WTC11 (cell line): Measurements from ENCODE around the gene SLC25A44. TPM values are rescaled to one million over a fixed set of nuclear protein-coding genes. Genes with fewer than 3 reads are reported as not detected.

Experiments used
- ATAC-seq: fragments of 200-7000 bp; cut with Tn5 transposase; 2 replicates; pipeline ENCODE4 v1.10.0; 2021; ENCODE audit warnings: mild to moderate bottlenecking, moderate library complexity
- CTCF ChIA-PET: fragments of 300-600 bp; sonication (Branson Sonifier 250); formaldehyde crosslinking; loops from one replicate; lab custom pipeline; 2021; ENCODE audit warnings: antibody characterized with exemption; lab: Charles Lee
- POLR2A ChIA-PET: fragments of 350-600 bp; sonication (Branson Sonifier 250); formaldehyde crosslinking; loops from one replicate; lab custom pipeline; 2021; ENCODE audit warnings: antibody characterized with exemption; lab: Charles Lee
- DNase-seq: peaks from one replicate; pipeline ENCODE4 v3.0.0; 2021; ENCODE audit warnings: low spot score
- H3K27ac Mint-ChIP-seq: 2 replicates; pipeline ENCODE4 v1.8.0; 2021; ENCODE audit warnings: mixed read lengths
- H3K27me3 Mint-ChIP-seq: 2 replicates; pipeline ENCODE4 v1.8.0; 2021; ENCODE audit warnings: low read depth, mild to moderate bottlenecking, moderate library complexity, mixed read lengths
- H3K36me3 Mint-ChIP-seq: 2 replicates; pipeline ENCODE4 v1.8.0; 2021; ENCODE audit warnings: mixed read lengths
- H3K4me1 Mint-ChIP-seq: 2 replicates; pipeline ENCODE4 v1.8.0; 2022; ENCODE audit warnings: mixed read lengths
- H3K4me3 Mint-ChIP-seq: 2 replicates; pipeline ENCODE4 v1.8.0; 2021; ENCODE audit warnings: mild to moderate bottlenecking, moderate library complexity, mixed read lengths
- H3K9me3 Mint-ChIP-seq: 2 replicates; pipeline ENCODE4 v1.8.0; 2021; ENCODE audit warnings: mixed read lengths
- CBFB ChIP-seq: sonication (generic); formaldehyde crosslinking; IDR thresholded peaks from 2 replicates; pipeline ENCODE4 v1.8.1; 2022; ENCODE audit warnings: mild to moderate bottlenecking, low read depth, missing genetic modification reagents
- E2F4 ChIP-seq: sonication (generic); formaldehyde crosslinking; IDR thresholded peaks from 2 replicates; pipeline ENCODE4 v1.8.1; 2022; ENCODE audit warnings: low read depth, mild to moderate bottlenecking, moderate library complexity, missing genetic modification reagents, borderline replicate concordance
- GABPB1 ChIP-seq: sonication (generic); formaldehyde crosslinking; IDR thresholded peaks from 2 replicates; pipeline ENCODE4 v1.8.1; 2023; ENCODE audit warnings: mild to moderate bottlenecking, missing genetic modification reagents
- HMGA2 ChIP-seq: fragments of 250-450 bp; sonication (Bioruptor Pico); IDR thresholded peaks from 2 replicates; pipeline ENCODE4 v1.4.0; 2021; ENCODE audit warnings: mild to moderate bottlenecking, moderate library complexity
- MAX ChIP-seq: sonication (generic); formaldehyde crosslinking; IDR thresholded peaks from 2 replicates; pipeline ENCODE4 v1.8.0; 2022; ENCODE audit warnings: mild to moderate bottlenecking, missing genetic modification reagents
- PRDM15 ChIP-seq: sonication (generic); formaldehyde crosslinking; IDR thresholded peaks from 2 replicates; pipeline ENCODE4 v1.8.0; 2022; ENCODE audit warnings: missing genetic modification reagents
- PREB ChIP-seq: sonication (generic); formaldehyde crosslinking; IDR thresholded peaks from 2 replicates; pipeline ENCODE4 v1.8.1; 2022; ENCODE audit warnings: mild to moderate bottlenecking, missing genetic modification reagents, moderate library complexity, borderline replicate concordance
- RORB ChIP-seq: fragments of 250-450 bp; sonication (Bioruptor Pico); IDR thresholded peaks from 2 replicates; pipeline ENCODE4 v1.9.0; 2021; ENCODE audit warnings: mild to moderate bottlenecking
- SMAD3 ChIP-seq: sonication (generic); formaldehyde crosslinking; IDR thresholded peaks from 2 replicates; pipeline ENCODE4 v1.8.0; 2022; ENCODE audit warnings: missing genetic modification reagents, mild to moderate bottlenecking, borderline replicate concordance
- SP1 ChIP-seq: sonication (generic); formaldehyde crosslinking; conservative IDR thresholded peaks from 2 replicates; pipeline ENCODE4 v1.8.1; 2022; ENCODE audit warnings: missing genetic modification reagents
- TCF7 ChIP-seq: sonication (generic); formaldehyde crosslinking; IDR thresholded peaks from 2 replicates; pipeline ENCODE4 v1.8.0; 2022; ENCODE audit warnings: mild to moderate bottlenecking, low read depth, missing genetic modification reagents, moderate library complexity
- TEAD1 ChIP-seq: sonication (generic); formaldehyde crosslinking; IDR thresholded peaks from 2 replicates; pipeline ENCODE4 v1.8.0; 2022; ENCODE audit warnings: mild to moderate bottlenecking, missing genetic modification reagents
- TEAD4 ChIP-seq: sonication (generic); formaldehyde crosslinking; IDR thresholded peaks from 2 replicates; pipeline ENCODE4 v1.8.0; 2022; ENCODE audit warnings: mild to moderate bottlenecking, missing genetic modification reagents
- TP53 ChIP-seq: sonication (generic); formaldehyde crosslinking; IDR thresholded peaks from 2 replicates; pipeline ENCODE4 v1.8.1; 2023; ENCODE audit warnings: mild to moderate bottlenecking, missing genetic modification reagents
- USF1 ChIP-seq: sonication (generic); formaldehyde crosslinking; IDR thresholded peaks from 2 replicates; pipeline ENCODE4 v1.8.0; 2022; ENCODE audit warnings: mild to moderate bottlenecking, missing genetic modification reagents
- USF2 ChIP-seq: sonication (generic); formaldehyde crosslinking; IDR thresholded peaks from 2 replicates; pipeline ENCODE4 v1.8.1; 2023; ENCODE audit warnings: mild to moderate bottlenecking, missing genetic modification reagents, moderate library complexity
- ZNF281 ChIP-seq: sonication (generic); formaldehyde crosslinking; IDR thresholded peaks from 2 replicates; pipeline ENCODE4 v1.8.0; 2023; ENCODE audit warnings: mild to moderate bottlenecking, missing genetic modification reagents
- ZSCAN18 ChIP-seq: fragments of 250-450 bp; sonication (Bioruptor Pico); IDR thresholded peaks from 2 replicates; pipeline ENCODE4 v2.1.2; 2022; ENCODE audit warnings: mild to moderate bottlenecking, moderate library complexity
- total RNA-seq: library from RNA; stranded (reverse); gene quantifications from 3 replicates; pipeline ENCODE4 v1.2.3, GENCODE V29; 2021

SLC25A44 gene
- total RNA-seq, 1 experiment from 2014 or later: 29.1 TPM

GRCh38 chr1:156204686-156205085 is 10.8 kb downstream of the SLC25A44 start (continued):
- TF ChIP-seq PREB (CRISPR knock-in tag) (no peak), HMGA2 (CRISPR knock-in tag) (no peak), TEAD4 (no peak)
- TF ChIP-seq, all 79 proteins: peak for 0

GRCh38 chr1:156211243-156211642 is 17.3 kb downstream of the SLC25A44 start:
- Mint-ChIP-seq H3K9me3 (no peaks in the 10 kb centered on the region), H3K4me3 (peak overlapping the region; percentile 10; the same call in 1 of the 2 replicates), H3K36me3 (peaks cover 13% of the 10 kb centered on the region), H3K27ac (0 out of 2 replicates have a peak overlapping the region, but pooled peaks have one; percentile 35), H3K27me3 (no peaks in the 10 kb centered on the region), H3K4me1 (peaks cover 29% of the 10 kb centered on the region)
- ATAC-seq: no peak
- TF ChIP-seq USF2 (CRISPR knock-in tag) (no peak), TEAD1 (CRISPR knock-in tag) (no peak), HMGA2 (CRISPR knock-in tag) (no peak), TCF7 (no peak), ZNF281 (CRISPR knock-in tag) (no peak), ZSCAN18 (CRISPR knock-in tag) (no peak), PREB (CRISPR knock-in tag) (no peak), CBFB (CRISPR knock-in tag) (no peak), SP1 (CRISPR knock-in tag) (no peak), GABPB1 (no peak), USF1 (CRISPR knock-in tag) (no peak), TP53 (CRISPR knock-in tag) (no peak), RORB (CRISPR knock-in tag) (no peak)
- DNase-seq: no peak
- CTCF ChIA-PET: interaction anchor here (0.9 to 2.1 kb wide), 3 partner anchors 14 to 81 kb away, joined by 3 to 8 read pairs (median 6); partner anchors contain the start of gene SLC25A44
- POLR2A ChIA-PET: interaction anchor here (1.2 kb wide), 1 partner anchor 18 kb away, joined by 4 read pairs; the partner anchor contains the start of gene SLC25A44

- Mint-ChIP-seq H3K4me1 (peaks cover 29% of the 10 kb centered on the region), H3K36me3 (peaks cover 13% of the 10 kb centered on the region), H3K4me3 (peak overlapping the region; percentile 94), H3K27me3 (no peaks in the 10 kb centered on the region), H3K27ac (peak overlapping the region; percentile 99), H3K9me3 (no peaks in the 10 kb centered on the region)
- POLR2A ChIA-PET: interaction anchor here (1.0 to 1.6 kb wide), 11 partner anchors 13 to 106 kb away, joined by 3 to 10 read pairs (median 5); partner anchors contain the start of gene SLC25A44
- CTCF ChIA-PET: interaction anchor here (0.8 to 4.4 kb wide), 18 partner anchors 13 to 187 kb away, joined by 3 to 71 read pairs (median 4); partner anchors contain the start of genes MEX3A and SLC25A44
- ATAC-seq (no peak), DNase-seq (no peak)
- TF ChIP-seq SMAD3 (CRISPR knock-in tag) (no peak), MAX (CRISPR knock-in tag) (no peak), PRDM15 (CRISPR knock-in tag) (no peak), TP53 (CRISPR knock-in tag) (no peak), E2F4 (CRISPR knock-in tag) (no peak)
These were observed 18.2 kb downstream of the SLC25A44 start for GRCh38 chr1:156212130-156212529.
